Ascending aorta (tissue), 2 donors: ENCODE measurements around the gene TUBA3C. TPM values are rescaled to one million over a fixed set of nuclear protein-coding genes. Genes with fewer than 3 reads are reported as not detected.

Experiments
- DNase-seq, 2 donors: peaks; one replicate each; pipeline ENCODE4 v3.0.0-alpha.2; 2019; ENCODE audit warnings: low spot score in 2 of 2
- H3K27ac ChIP-seq, 2 donors: fragments of 200-600 bp; sonication (generic); one replicate each; pipeline ENCODE4 v1.5.1; 2016 to 2017; ENCODE audit warnings: mild to moderate bottlenecking in 1 of 2
- H3K27me3 ChIP-seq: fragments of 200-600 bp; sonication (generic); one replicate; pipeline ENCODE4 v1.5.1; 2017
- H3K36me3 ChIP-seq, 2 donors: fragments of 200-600 bp; sonication (generic); one replicate each; pipeline ENCODE4 v1.5.1; 2016
- H3K4me1 ChIP-seq, 2 donors: fragments of 200-600 bp; sonication (generic); one replicate each; pipeline ENCODE4 v1.5.1; 2016 to 2017; ENCODE audit warnings: mild to moderate bottlenecking in 1 of 2
- H3K4me3 ChIP-seq, 2 donors: fragments of 200-600 bp; sonication (generic); one replicate each; pipeline ENCODE4 v1.5.1; 2016 to 2017; ENCODE audit warnings: mild to moderate bottlenecking in 1 of 2
- H3K9me3 ChIP-seq, 2 donors: fragments of 200-600 bp; sonication (generic); one replicate each; pipeline ENCODE4 v1.5.1; 2016
- intact Hi-C: fragments of 100-400 bp; cut with DNase I; formaldehyde crosslinking; loops from one replicate; pipeline ENCODE4 v1.15.1; 2023
- total RNA-seq: library from RNA; depleted of rRNA; stranded (reverse); fragments of >200 nt; gene quantifications from one replicate; pipeline ENCODE4 v1.1.0, GENCODE V29; 2016
- TF ChIP-seq, protein P1 (sequence below), 3 experiments: fragments of 200-600 bp in 2 of 3; fragments of 450-650 bp in 1 of 3; sonication (generic) in 2 of 3; IDR thresholded peaks; one replicate each; pipeline ENCODE4 v1.5.1; 2016 to 2019; ENCODE audit warnings: antibody characterized with exemption in 3 of 3, mild to moderate bottlenecking in 1 of 3, moderate library complexity in 1 of 3

TUBA3C gene
- total RNA-seq, 1 donor from 2014 or later: not detected

DNA sequence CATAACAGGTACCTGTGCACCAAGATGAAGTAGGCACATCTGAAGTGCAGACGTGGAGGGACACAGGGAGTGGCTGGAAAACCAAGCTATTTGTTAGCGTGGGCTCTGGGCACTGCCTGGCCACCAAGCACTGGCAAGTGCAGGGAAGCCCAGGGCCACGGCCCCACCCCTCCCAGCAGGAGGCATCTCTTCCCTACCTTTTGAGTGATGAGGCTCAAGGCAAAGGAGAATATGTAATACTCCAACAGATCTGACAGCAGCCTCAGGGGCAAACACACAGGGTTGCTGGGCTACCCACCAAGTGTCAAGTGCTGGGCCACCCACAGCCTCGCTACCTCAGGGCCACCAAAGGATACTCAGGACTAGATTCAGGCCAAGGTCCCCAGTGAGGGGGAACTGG lies 11.6 kb downstream of the TUBA3C start:
- Histone ChIP-seq H3K27me3 (no peaks in the 10 kb centered on the region), H3K36me3 (no peaks in the 10 kb centered on the region), H3K27ac (no peak overlapping the region), H3K4me1 (no peaks in the 10 kb centered on the region), H3K4me3 (no peak overlapping the region), H3K9me3 (no peaks in the 10 kb centered on the region)
- DNase-seq: no peak
- intact Hi-C loops: no loop called here
- TF ChIP-seq, protein P1, sequence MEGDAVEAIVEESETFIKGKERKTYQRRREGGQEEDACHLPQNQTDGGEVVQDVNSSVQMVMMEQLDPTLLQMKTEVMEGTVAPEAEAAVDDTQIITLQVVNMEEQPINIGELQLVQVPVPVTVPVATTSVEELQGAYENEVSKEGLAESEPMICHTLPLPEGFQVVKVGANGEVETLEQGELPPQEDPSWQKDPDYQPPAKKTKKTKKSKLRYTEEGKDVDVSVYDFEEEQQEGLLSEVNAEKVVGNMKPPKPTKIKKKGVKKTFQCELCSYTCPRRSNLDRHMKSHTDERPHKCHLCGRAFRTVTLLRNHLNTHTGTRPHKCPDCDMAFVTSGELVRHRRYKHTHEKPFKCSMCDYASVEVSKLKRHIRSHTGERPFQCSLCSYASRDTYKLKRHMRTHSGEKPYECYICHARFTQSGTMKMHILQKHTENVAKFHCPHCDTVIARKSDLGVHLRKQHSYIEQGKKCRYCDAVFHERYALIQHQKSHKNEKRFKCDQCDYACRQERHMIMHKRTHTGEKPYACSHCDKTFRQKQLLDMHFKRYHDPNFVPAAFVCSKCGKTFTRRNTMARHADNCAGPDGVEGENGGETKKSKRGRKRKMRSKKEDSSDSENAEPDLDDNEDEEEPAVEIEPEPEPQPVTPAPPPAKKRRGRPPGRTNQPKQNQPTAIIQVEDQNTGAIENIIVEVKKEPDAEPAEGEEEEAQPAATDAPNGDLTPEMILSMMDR (IDR thresholded peaks at IDR 0.05): no peak

DNA sequence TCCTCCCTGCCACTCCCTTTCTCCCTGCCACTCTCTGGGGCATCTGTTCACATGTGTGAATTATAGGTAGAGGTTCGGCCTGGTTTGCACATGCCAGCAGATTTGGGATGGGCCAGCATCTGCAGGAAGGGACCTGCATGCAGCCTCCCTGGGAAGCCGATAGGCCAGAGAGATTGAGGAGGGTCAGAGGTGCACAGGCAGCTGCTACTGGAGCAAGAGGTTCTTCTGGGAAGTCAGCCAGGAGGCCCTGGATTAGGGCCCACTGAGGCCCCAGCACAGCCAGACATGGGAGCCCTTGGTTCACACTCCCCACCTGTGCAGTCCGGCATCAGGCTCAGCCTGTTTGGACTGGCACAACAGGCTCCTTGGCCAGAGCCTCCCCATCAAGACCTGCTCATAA lies 12.1 kb downstream of the TUBA3C start:
- no peaks in the 10 kb centered on the region for H3K36me3 ChIP-seq
- TF ChIP-seq, protein P1 (IDR thresholded peaks at IDR 0.05): no peak
- DNase-seq: no peak
- H3K9me3 ChIP-seq: no peaks in the 10 kb centered on the region
- H3K4me1 ChIP-seq: no peaks in the 10 kb centered on the region
- H3K27ac ChIP-seq: no peak overlapping the region
- intact Hi-C loops: no loop called here
- H3K27me3 ChIP-seq: no peaks in the 10 kb centered on the region
- no peak overlapping the region for H3K4me3 ChIP-seq

DNA sequence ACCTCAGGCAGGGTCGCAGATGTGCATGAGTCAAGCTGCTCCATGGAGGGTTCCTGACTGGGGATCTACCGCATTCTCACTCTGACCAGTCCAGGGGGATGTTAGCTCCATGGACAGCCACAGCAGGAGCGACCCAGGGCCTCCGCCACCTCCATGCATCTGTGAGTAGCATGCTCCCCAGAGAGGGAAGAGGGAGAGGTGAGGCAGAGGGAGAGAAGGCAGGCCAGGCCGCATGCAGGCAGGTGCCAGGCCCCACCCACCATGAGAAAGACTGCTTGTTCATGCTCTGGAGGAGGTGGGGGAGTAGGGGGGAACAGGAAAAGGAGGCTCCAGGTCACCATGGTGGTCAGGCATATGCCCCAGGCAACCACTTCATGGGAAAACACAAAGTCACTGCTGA lies 20.3 kb downstream of the TUBA3C start:
- TF ChIP-seq, protein P1 (IDR thresholded peaks at IDR 0.05): no peak
- DNase-seq: no peak
- H3K36me3 ChIP-seq: no peaks in the 10 kb centered on the region
- no peaks in the 10 kb centered on the region for H3K4me1 ChIP-seq
- no peak overlapping the region for H3K27ac ChIP-seq
- H3K27me3 ChIP-seq: no peaks in the 10 kb centered on the region
- H3K4me3 ChIP-seq: no peak overlapping the region
- peaks cover 0 to 3% of the 10 kb centered on the region in 2 donors for H3K9me3 ChIP-seq
- intact Hi-C loops: no loop called here

DNA sequence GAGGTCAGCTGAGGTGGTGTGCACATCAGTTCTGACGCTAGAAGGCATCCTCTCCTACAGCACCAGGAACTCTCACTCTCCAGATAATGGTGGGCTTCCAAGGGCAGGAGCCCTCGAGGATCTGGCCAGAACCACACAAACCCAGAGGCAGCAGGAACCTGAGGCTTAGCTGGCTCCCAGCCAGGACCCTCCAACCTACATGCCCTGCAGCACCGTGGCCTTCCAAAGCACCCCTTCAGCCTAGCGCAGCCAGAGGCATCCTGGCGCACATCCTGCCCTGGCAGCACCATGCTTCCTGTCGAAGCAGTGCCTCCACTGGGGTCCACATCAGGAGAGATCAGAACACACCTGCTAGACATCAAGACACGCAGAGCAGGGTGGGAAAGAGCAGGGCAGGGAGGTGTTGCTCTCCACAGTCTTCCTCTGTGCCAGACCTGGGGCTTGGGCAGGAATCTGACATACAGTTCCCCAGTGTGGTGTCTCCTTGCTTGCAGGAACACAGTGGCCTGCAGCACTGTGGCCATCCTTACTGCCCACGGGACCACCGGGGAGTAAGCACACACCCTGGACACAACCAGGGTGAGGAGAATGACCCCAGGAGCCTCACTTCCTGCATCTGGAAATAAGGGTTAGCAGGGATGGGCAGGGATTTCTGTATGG lies 21.7 kb downstream of the TUBA3C start:
- H3K27me3 ChIP-seq: no peaks in the 10 kb centered on the region
- TF ChIP-seq, protein P1 (IDR thresholded peaks at IDR 0.05): no peak
- intact Hi-C loops: no loop called here
- no peaks in the 10 kb centered on the region for H3K36me3 ChIP-seq
- no peak for DNase-seq
- no peaks in the 10 kb centered on the region for H3K4me1 ChIP-seq
- H3K27ac ChIP-seq: no peak overlapping the region
- peaks cover 0 to 3% of the 10 kb centered on the region in 2 donors for H3K9me3 ChIP-seq
- H3K4me3 ChIP-seq: no peak overlapping the region

DNA sequence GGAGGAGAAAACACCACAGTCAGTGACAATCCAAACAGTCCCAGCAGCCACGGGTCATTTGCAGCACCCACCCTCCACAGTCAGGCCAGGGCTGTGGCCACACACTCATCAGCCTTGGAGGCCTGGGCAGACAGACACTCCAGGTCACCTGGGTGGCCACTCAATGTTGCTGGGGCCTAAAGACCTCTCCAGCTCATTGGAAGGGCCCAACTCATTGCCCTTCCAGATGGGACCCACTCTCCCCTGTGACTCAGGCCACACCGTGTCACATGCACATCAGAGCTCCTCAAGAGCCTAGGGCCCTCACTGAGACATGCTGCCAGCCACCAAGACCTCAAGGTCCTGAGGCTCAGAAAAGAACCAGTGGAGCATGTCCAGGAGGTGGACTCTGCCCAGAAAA lies 22.4 kb downstream of the TUBA3C start:
- TF ChIP-seq, protein P1 (IDR thresholded peaks at IDR 0.05): no peak
- no peaks in the 10 kb centered on the region for H3K27me3 ChIP-seq
- H3K4me3 ChIP-seq: no peak overlapping the region
- peaks cover 0 to 3% of the 10 kb centered on the region in 2 donors for H3K9me3 ChIP-seq
- H3K27ac ChIP-seq: no peak overlapping the region
- no peak for DNase-seq
- H3K36me3 ChIP-seq: no peaks in the 10 kb centered on the region
- intact Hi-C loops: no loop called here
- H3K4me1 ChIP-seq: no peaks in the 10 kb centered on the region
